HAP-1 (cell line): ENCODE data around the gene TMEM165.

Source experiments
- DNase-seq, 2 experiments: peaks; one replicate each; pipeline ENCODE4 v3.0.0-alpha.2; 2016 to 2020; ENCODE audit warnings: low spot score in 2 of 2
- H3K27me3 ChIP-seq: fragments of 250-450 bp; sonication (Bioruptor Pico); 2 replicates; pipeline ENCODE4 v1.5.1; 2020; ENCODE audit warnings: low read depth, mild to moderate bottlenecking, moderate library complexity
- H3K36me3 ChIP-seq: fragments of 250-450 bp; sonication (Bioruptor Pico); replicated peaks from 2 replicates; pipeline ENCODE4 v1.5.1; 2020; ENCODE audit warnings: mild to moderate bottlenecking
- H3K4me1 ChIP-seq: fragments of 250-450 bp; sonication (Bioruptor Pico); 2 replicates; pipeline ENCODE4 v1.5.1; 2020; ENCODE audit warnings: mild to moderate bottlenecking
- H3K4me3 ChIP-seq: fragments of 250-450 bp; sonication (Bioruptor Pico); 2 replicates; pipeline ENCODE4 v1.5.1; 2020; ENCODE audit warnings: mild to moderate bottlenecking, moderate library complexity
- H3K9me3 ChIP-seq: fragments of 250-450 bp; sonication (Bioruptor Pico); 2 replicates; pipeline ENCODE4 v1.5.1; 2020; ENCODE audit warnings: mild to moderate bottlenecking, moderate library complexity
- in situ Hi-C: fragments of 300-500 bp; cut with MboI; formaldehyde crosslinking; loops from 3 replicates; pipeline ENCODE4 v1.14.3; 2020; ENCODE audit warnings: low sequenced_read_pairs, inconsistent platforms, mixed read lengths

The TMEM165 gene

GRCh38 chr4:55437823-55438222 lies 42.1 kb downstream of the TMEM165 start:
- peaks cover 32% of the 10 kb centered on the region for H3K36me3 ChIP-seq
- in situ Hi-C loops: no loop called here
- peaks cover 5% of the 10 kb centered on the region; the same call in 1 of the 2 replicates for H3K4me1 ChIP-seq
- no peaks in the 10 kb centered on the region for H3K27me3 ChIP-seq
- H3K9me3 ChIP-seq: no peaks in the 10 kb centered on the region
- no peak overlapping the region for H3K4me3 ChIP-seq
- no peak for DNase-seq

GRCh38 chr4:55438314-55438713 lies 42.6 kb downstream of the TMEM165 start:
- Histone ChIP-seq H3K4me3 (no peak overlapping the region), H3K36me3 (peaks cover 28% of the 10 kb centered on the region), H3K27me3 (no peaks in the 10 kb centered on the region), H3K4me1 (peaks cover 5% of the 10 kb centered on the region; the same call in 1 of the 2 replicates), H3K9me3 (no peaks in the 10 kb centered on the region)
- no peak for DNase-seq
- in situ Hi-C loops: no loop called here

GRCh38 chr4:55439023-55439422 lies 43.3 kb downstream of the TMEM165 start:
- in situ Hi-C loops: no loop called here
- H3K27me3 ChIP-seq: no peaks in the 10 kb centered on the region
- H3K4me1 ChIP-seq: peaks cover 5% of the 10 kb centered on the region; the same call in 1 of the 2 replicates
- no peak overlapping the region for H3K4me3 ChIP-seq
- DNase-seq: peak in 1 of 2 experiments; percentile 25
- H3K36me3 ChIP-seq: peaks cover 26% of the 10 kb centered on the region
- H3K9me3 ChIP-seq: no peaks in the 10 kb centered on the region

- DNase-seq: no peak
- H3K27me3 ChIP-seq: no peaks in the 10 kb centered on the region
- no peaks in the 10 kb centered on the region for H3K9me3 ChIP-seq
- in situ Hi-C loops: no loop called here
- H3K36me3 ChIP-seq: peaks cover 21% of the 10 kb centered on the region
- H3K4me1 ChIP-seq: peaks cover 5% of the 10 kb centered on the region; the same call in 1 of the 2 replicates
- H3K4me3 ChIP-seq: no peak overlapping the region
These were observed 45.0 kb downstream of the TMEM165 start for GRCh38 chr4:55440786-55441185.

- DNase-seq: no peak
- Histone ChIP-seq H3K4me3 (no peak overlapping the region), H3K36me3 (peaks cover 16% of the 10 kb centered on the region), H3K4me1 (peaks cover 5% of the 10 kb centered on the region; the same call in 1 of the 2 replicates), H3K9me3 (no peaks in the 10 kb centered on the region), H3K27me3 (no peaks in the 10 kb centered on the region)
- in situ Hi-C loops: no loop called here
These were observed 46.8 kb downstream of the TMEM165 start for GRCh38 chr4:55442541-55442940.

- no peaks in the 10 kb centered on the region for H3K4me1 ChIP-seq
- DNase-seq: no peak
- peaks cover 29% of the 10 kb centered on the region for H3K36me3 ChIP-seq
- no peaks in the 10 kb centered on the region for H3K27me3 ChIP-seq
- H3K4me3 ChIP-seq: no peak overlapping the region
- no peaks in the 10 kb centered on the region for H3K9me3 ChIP-seq
- in situ Hi-C loops: no loop called here
These were observed 49.1 kb downstream of the TMEM165 start for GRCh38 chr4:55444827-55445226.

GRCh38 chr4:55445921-55446577 lies 50.3 kb downstream of the TMEM165 start:
- in situ Hi-C loops: no loop called here
- DNase-seq: no peak
- Histone ChIP-seq H3K4me1 (no peaks in the 10 kb centered on the region), H3K27me3 (no peaks in the 10 kb centered on the region), H3K4me3 (no peak overlapping the region), H3K36me3 (peaks cover 32% of the 10 kb centered on the region), H3K9me3 (no peaks in the 10 kb centered on the region)

GRCh38 chr4:55446578-55446922 lies 50.8 kb downstream of the TMEM165 start:
- in situ Hi-C loops: no loop called here
- no peaks in the 10 kb centered on the region for H3K4me1 ChIP-seq
- H3K36me3 ChIP-seq: peaks cover 29% of the 10 kb centered on the region
- no peak for DNase-seq
- H3K4me3 ChIP-seq: no peak overlapping the region
- no peaks in the 10 kb centered on the region for H3K9me3 ChIP-seq
- no peaks in the 10 kb centered on the region for H3K27me3 ChIP-seq

GRCh38 chr4:55447108-55447708 lies 51.5 kb downstream of the TMEM165 start:
- in situ Hi-C loops: no loop called here
- Histone ChIP-seq H3K27me3 (no peaks in the 10 kb centered on the region), H3K4me1 (no peaks in the 10 kb centered on the region), H3K36me3 (peaks cover 27% of the 10 kb centered on the region), H3K9me3 (no peaks in the 10 kb centered on the region), H3K4me3 (no peak overlapping the region)
- no peak for DNase-seq

GRCh38 chr4:55447831-55448230 lies 52.1 kb downstream of the TMEM165 start:
- no peaks in the 10 kb centered on the region for H3K27me3 ChIP-seq
- no peaks in the 10 kb centered on the region for H3K4me1 ChIP-seq
- in situ Hi-C loops: no loop called here
- no peak for DNase-seq
- no peaks in the 10 kb centered on the region for H3K9me3 ChIP-seq
- H3K4me3 ChIP-seq: no peak overlapping the region
- peaks cover 30% of the 10 kb centered on the region for H3K36me3 ChIP-seq

GRCh38 chr4:55450566-55450965 lies 54.8 kb downstream of the TMEM165 start:
- H3K4me1 ChIP-seq: no peaks in the 10 kb centered on the region
- no peak for DNase-seq
- peaks cover 30% of the 10 kb centered on the region for H3K36me3 ChIP-seq
- no peaks in the 10 kb centered on the region for H3K27me3 ChIP-seq
- no peak overlapping the region for H3K4me3 ChIP-seq
- no peaks in the 10 kb centered on the region for H3K9me3 ChIP-seq
- in situ Hi-C loops: loop anchor here (25.0 kb wide), 1 partner anchor 287 kb away; no protein-coding TSS in a partner anchor

- in situ Hi-C loops: loop anchor here (25.0 kb wide), 1 partner anchor 279 kb away; no protein-coding TSS in a partner anchor
- Histone ChIP-seq H3K27me3 (no peaks in the 10 kb centered on the region), H3K4me3 (no peak overlapping the region), H3K9me3 (no peaks in the 10 kb centered on the region), H3K36me3 (peaks cover 8% of the 10 kb centered on the region; the same call in 1 of the 2 replicates), H3K4me1 (no peaks in the 10 kb centered on the region)
- no peak for DNase-seq
These were observed 62.4 kb downstream of the TMEM165 start for GRCh38 chr4:55458164-55458563.

GRCh38 chr4:55458611-55459010 lies 62.9 kb downstream of the TMEM165 start:
- peaks cover 8% of the 10 kb centered on the region; the same call in 1 of the 2 replicates for H3K36me3 ChIP-seq
- in situ Hi-C loops: loop anchor here (25.0 kb wide), 1 partner anchor 279 kb away; no protein-coding TSS in a partner anchor
- no peaks in the 10 kb centered on the region for H3K27me3 ChIP-seq
- H3K4me1 ChIP-seq: no peaks in the 10 kb centered on the region
- H3K4me3 ChIP-seq: no peak overlapping the region
- DNase-seq: no peak
- no peaks in the 10 kb centered on the region for H3K9me3 ChIP-seq

GRCh38 chr4:55466001-55466400 lies 70.2 kb downstream of the TMEM165 start:
- H3K9me3 ChIP-seq: no peaks in the 10 kb centered on the region
- no peaks in the 10 kb centered on the region for H3K4me1 ChIP-seq
- H3K4me3 ChIP-seq: no peak overlapping the region
- H3K27me3 ChIP-seq: no peaks in the 10 kb centered on the region
- H3K36me3 ChIP-seq: peaks cover 12% of the 10 kb centered on the region; the same call in 1 of the 2 replicates
- in situ Hi-C loops: loop anchor here (25.0 kb wide), 1 partner anchor 271 kb away; no protein-coding TSS in a partner anchor
- no peak for DNase-seq
